IMR-90 (cell line): Measurements from ENCODE around the gene MAP2. TPM values are rescaled to one million over a fixed set of nuclear protein-coding genes. Genes with fewer than 3 reads are reported as not detected.

Source experiments
- ATAC-seq: fragments of 200-7000 bp; cut with Tn5 transposase; 2 replicates; pipeline ENCODE4 v1.9.1; 2020; ENCODE audit warnings: low read depth, mild to moderate bottlenecking, moderate library complexity
- BruUV-seq: library from RNA; stranded (reverse); fragments of 400-500 nt; replicated peaks from 2 replicates; lab custom pipeline; 2021; lab: Mats Ljungman, UMichigan
- CTCF ChIA-PET: fragments of 300-600 bp; formaldehyde crosslinking; extraction: SDS; loops from one replicate; lab custom pipeline; 2021; ENCODE audit warnings: antibody characterized with exemption; lab: Yijun Ruan, JAX
- POLR2A ChIA-PET: fragments of 300-600 bp; sonication (Branson Sonifier 250); formaldehyde crosslinking; loops from one replicate; lab custom pipeline; 2022; ENCODE audit warnings: antibody characterized with exemption; ENCODE audit not compliant: unreplicated experiment; lab: Charles Lee
- DNase-seq: peaks from one replicate; pipeline ENCODE4 v3.0.0; 2013
- H2AFZ ChIP-seq: replicated peaks from 2 replicates; pipeline ENCODE3; 2013; ENCODE audit warnings: low read length, mild to moderate bottlenecking; ENCODE audit not compliant: poor library complexity
- H2AK5ac ChIP-seq: 2 replicates; pipeline ENCODE4 v1.6.1; 2013; ENCODE audit warnings: low read depth, low read length, inconsistent platforms
- H2AK9ac ChIP-seq: replicated peaks from 2 replicates; pipeline ENCODE3; 2013; ENCODE audit warnings: mild to moderate bottlenecking, low read depth, low read length, moderate library complexity; ENCODE audit not compliant: poor library complexity
- H2BK120ac ChIP-seq: 2 replicates; pipeline ENCODE4 v1.6.1; 2013; ENCODE audit warnings: low read depth, low read length, inconsistent platforms
- H2BK15ac ChIP-seq: 3 replicates; pipeline ENCODE4 v1.6.1; 2013; ENCODE audit warnings: low read depth, low read length, inconsistent platforms
- H2BK20ac ChIP-seq: 2 replicates; pipeline ENCODE4 v1.6.1; 2013; ENCODE audit warnings: low read depth, mild to moderate bottlenecking, inconsistent platforms, low read length, moderate library complexity
- H2BK5ac ChIP-seq: 2 replicates; pipeline ENCODE4 v1.6.1; 2013; ENCODE audit warnings: mild to moderate bottlenecking, low read depth, low read length, inconsistent platforms; ENCODE audit not compliant: poor library complexity, severe bottlenecking
- H3K14ac ChIP-seq: replicated peaks from 2 replicates; pipeline ENCODE4 v1.6.1; 2013; ENCODE audit warnings: low read depth, low read length, inconsistent platforms
- H3K18ac ChIP-seq: 2 replicates; pipeline ENCODE4 v1.6.1; 2013; ENCODE audit warnings: low read depth, low read length, control low read depth
- H3K23ac ChIP-seq: 2 replicates; pipeline ENCODE4 v1.6.1; 2013; ENCODE audit warnings: low read depth, low read length, inconsistent platforms
- H3K27ac ChIP-seq: 2 replicates; pipeline ENCODE4 v1.5.1; 2013; ENCODE audit warnings: mild to moderate bottlenecking, control low read depth, low read length; ENCODE audit not compliant: insufficient read depth
- H3K27me3 ChIP-seq: 2 replicates; pipeline ENCODE4 v1.6.1; 2013; ENCODE audit warnings: low read length; ENCODE audit not compliant: control insufficient read depth, insufficient read depth
- H3K36me3 ChIP-seq: 2 replicates; pipeline ENCODE4 v1.6.1; 2013; ENCODE audit warnings: low read length, mixed read lengths; ENCODE audit not compliant: control insufficient read depth, insufficient read depth
- H3K4ac ChIP-seq: 2 replicates; pipeline ENCODE4 v1.6.1; 2013; ENCODE audit warnings: low read depth, low read length, inconsistent platforms
- H3K4me1 ChIP-seq: 2 replicates; pipeline ENCODE4 v1.6.1; 2013; ENCODE audit warnings: low read length, mixed read lengths; ENCODE audit not compliant: control insufficient read depth, insufficient read depth
- H3K4me2 ChIP-seq: 2 replicates; pipeline ENCODE4 v1.6.1; 2013; ENCODE audit warnings: low read depth, mild to moderate bottlenecking, control low read depth, low read length, moderate library complexity
- H3K4me3 ChIP-seq: 2 replicates; pipeline ENCODE4 v1.5.1; 2013; ENCODE audit warnings: low read depth, mild to moderate bottlenecking, control low read depth, low read length, moderate library complexity; ENCODE audit not compliant: insufficient read depth
- H3K56ac ChIP-seq: 2 replicates; pipeline ENCODE4 v1.6.1; 2013; ENCODE audit warnings: low read length, inconsistent platforms; ENCODE audit not compliant: insufficient read depth; ENCODE audit errors: extremely low read depth
- H3K79me1 ChIP-seq, 2 experiments: 2 replicates each; pipeline ENCODE4 v1.6.1; 2013; ENCODE audit warnings: low read length in 2 of 2, inconsistent platforms in 1 of 2, low read depth in 1 of 2
- H3K9ac ChIP-seq: 2 replicates; pipeline ENCODE4 v1.6.1; 2013; ENCODE audit warnings: low read depth, low read length, control low read depth
- H3K9me1 ChIP-seq: 2 replicates; pipeline ENCODE4 v1.6.1; 2013; ENCODE audit warnings: low read length, inconsistent platforms; ENCODE audit not compliant: insufficient read depth
- H3K9me3 ChIP-seq: 2 replicates; pipeline ENCODE4 v1.6.1; 2013; ENCODE audit warnings: low read length; ENCODE audit not compliant: control insufficient read depth, insufficient read depth
- H4K20me1 ChIP-seq: 2 replicates; pipeline ENCODE4 v1.6.1; 2013; ENCODE audit warnings: low read length, inconsistent platforms; ENCODE audit not compliant: insufficient read depth
- H4K5ac ChIP-seq: 2 replicates; pipeline ENCODE4 v1.6.1; 2013; ENCODE audit warnings: mild to moderate bottlenecking, low read depth, low read length, control low read depth
- H4K8ac ChIP-seq, 2 experiments: 2 replicates each; pipeline ENCODE4 v1.6.1; 2013; ENCODE audit warnings: low read depth in 2 of 2, low read length in 2 of 2, control low read depth in 1 of 2, inconsistent platforms in 1 of 2
- H4K91ac ChIP-seq: 2 replicates; pipeline ENCODE4 v1.6.1; 2013; ENCODE audit warnings: low read depth, low read length, inconsistent platforms; ENCODE audit not compliant: insufficient read depth
- BHLHE40 ChIP-seq: fragments of 150-350 bp; IDR thresholded peaks from 2 replicates; pipeline ENCODE4 v1.6.1; 2016; ENCODE audit warnings: mild to moderate bottlenecking, low read depth, low read length
- CEBPB ChIP-seq: IDR thresholded peaks from 2 replicates; pipeline ENCODE4 v1.6.1; 2012; ENCODE audit warnings: low read depth, low read length, improper control_type of control experiment
- CHD1 ChIP-seq: IDR thresholded peaks from 2 replicates; pipeline ENCODE4 v1.6.1; 2012; ENCODE audit warnings: low read depth, low read length, improper control_type of control experiment
- CTCF ChIP-seq: conservative IDR thresholded peaks from 2 replicates; pipeline ENCODE4 v1.5.1; 2012; ENCODE audit warnings: mild to moderate bottlenecking, low read depth, low read length, improper control_type of control experiment
- ELK1 ChIP-seq: fragments of 150-350 bp; IDR thresholded peaks from 2 replicates; pipeline ENCODE4 v1.6.1; 2016; ENCODE audit warnings: low read depth, mild to moderate bottlenecking, low read length, moderate library complexity, borderline replicate concordance
- FOS ChIP-seq: fragments of 150-350 bp; IDR thresholded peaks from 2 replicates; pipeline ENCODE4 v1.6.1; 2016; ENCODE audit warnings: low read depth, low read length
- MAFK ChIP-seq: IDR thresholded peaks from 2 replicates; pipeline ENCODE4 v1.6.1; 2012; ENCODE audit warnings: low read depth, low read length, improper control_type of control experiment
- MAZ ChIP-seq: IDR thresholded peaks from 2 replicates; pipeline ENCODE4 v1.6.1; 2012; ENCODE audit warnings: low read depth, mild to moderate bottlenecking, low read length, improper control_type of control experiment, moderate library complexity, borderline replicate concordance
- MXI1 ChIP-seq: IDR thresholded peaks from 2 replicates; pipeline ENCODE4 v1.6.1; 2012; ENCODE audit warnings: low read depth, mild to moderate bottlenecking, low read length, moderate library complexity, borderline replicate concordance
- NFE2L2 ChIP-seq: fragments of 150-350 bp; IDR thresholded peaks from 2 replicates; pipeline ENCODE4 v1.6.1; 2016; ENCODE audit warnings: low read depth, mild to moderate bottlenecking, low read length
- POLR2A ChIP-seq: IDR thresholded peaks from 2 replicates; pipeline ENCODE4 v1.6.1; 2012; ENCODE audit warnings: mild to moderate bottlenecking, low read depth, low read length
- RAD21 ChIP-seq: IDR thresholded peaks from 2 replicates; pipeline ENCODE4 v1.6.1; 2012; ENCODE audit warnings: low read length, improper control_type of control experiment
- RCOR1 ChIP-seq: IDR thresholded peaks from 2 replicates; pipeline ENCODE4 v1.6.1; 2012; ENCODE audit warnings: mild to moderate bottlenecking, low read length, improper control_type of control experiment; ENCODE audit not compliant: insufficient replicate concordance
- RFX5 ChIP-seq: IDR thresholded peaks from 2 replicates; pipeline ENCODE4 v1.8.0; 2012; ENCODE audit warnings: low read depth, mild to moderate bottlenecking, low read length, moderate library complexity
- SMC3 ChIP-seq: fragments of 150-350 bp; IDR thresholded peaks from 2 replicates; pipeline ENCODE4 v1.6.1; 2016; ENCODE audit warnings: low read depth, mild to moderate bottlenecking, antibody characterized with exemption, low read length, moderate library complexity
- USF2 ChIP-seq: fragments of 150-350 bp; IDR thresholded peaks from 2 replicates; pipeline ENCODE4 v1.6.1; 2017; ENCODE audit warnings: mild to moderate bottlenecking, antibody characterized with exemption, low read length, low read depth
- WGBS, 2 experiments: methylation state at CpG; one replicate each; pipeline versions ENCODE4 v1.1.5 to v1.1.7; 2013; ENCODE audit warnings: missing lambda C conversion rate in 2 of 2; ENCODE audit not compliant: insufficient read length in 1 of 2; ENCODE audit errors: extremely low coverage in 2 of 2; 5-methylcytosine and 5-hydroxymethylcytosine counted together
- dilution Hi-C: fragments of 300-500 bp; cut with HindIII; formaldehyde crosslinking; loops from one replicate; pipeline ENCODE4 v1.14.3; 2018; ENCODE audit warnings: low sequenced_read_pairs; ENCODE audit not compliant: unreplicated experiment
- in situ Hi-C: fragments of 300-500 bp; cut with MboI; formaldehyde crosslinking; loops from 3 replicates; pipeline ENCODE4 v1.14.3; 2019; ENCODE audit warnings: low sequenced_read_pairs, inconsistent platforms, mixed read lengths
- intact Hi-C: fragments of 100-400 bp; cut with micrococcal nuclease; formaldehyde crosslinking; loops from 2 replicates; pipeline ENCODE4 v1.10.0; 2022
- polyA plus RNA-seq, 3 experiments: library from polyadenylated mRNA; depleted of rRNA; stranded (reverse); fragments of >200 nt; gene quantifications; 2 replicates each; pipeline ENCODE4 v1.2.3, GENCODE V29; 2012; ENCODE audit warnings: low replicate concordance in 1 of 3
- total RNA-seq: library from RNA; depleted of rRNA; stranded (reverse); fragments of >200 nt; gene quantifications from 2 replicates; pipeline ENCODE4 v1.2.3, GENCODE V29; 2012

Gene MAP2
- total and polyA plus RNA-seq, 2 of the 4 experiments (the other 2 are of a cell fraction) = 0.29 to 0.36 TPM

- POLR2A ChIA-PET = no interaction called here
- no peak overlapping the region for H3K4me3 ChIP-seq
- H3K18ac ChIP-seq = no peak overlapping the region
Observed at GRCh38 chr2:209767316-209767715, 343.5 kb downstream of the MAP2 start.

More at GRCh38 chr2:209767316-209767715, 343.5 kb downstream of the MAP2 start:
- Histone ChIP-seq H4K91ac (no peak overlapping the region), H3K36me3 (no peaks in the 10 kb centered on the region), H3K27me3 (no peaks in the 10 kb centered on the region), H2BK5ac (no peak overlapping the region), H2AFZ (no peak overlapping the region), H2AK5ac (no peak overlapping the region), H3K56ac (no peak overlapping the region), H2BK15ac (no peak overlapping the region), H4K20me1 (no peaks in the 10 kb centered on the region), H3K79me1 (no peaks in the 10 kb centered on the region), H3K4me2 (no peak overlapping the region), H3K4ac (no peak overlapping the region), H3K23ac (no peak overlapping the region), H3K9me3 (peaks cover 7% of the 10 kb centered on the region; the same call in 1 of the 2 replicates), H3K4me1 (no peaks in the 10 kb centered on the region), H3K9ac (no peak overlapping the region), H3K27ac (no peak overlapping the region), H4K8ac (no peak overlapping the region), H3K9me1 (no peaks in the 10 kb centered on the region), H2AK9ac (no peak overlapping the region), H2BK20ac (no peak overlapping the region), H3K14ac (no peak overlapping the region), H2BK120ac (no peak overlapping the region), H4K5ac (no peak overlapping the region)
- BruUV-seq = no TSS peak
- dilution Hi-C loops (no loop called here), in situ Hi-C loops (no loop called here), intact Hi-C loops (no loop called here)
- WGBS, 2 experiments = no CpG with 5 or more reads among the region's 2 CpGs
- ATAC-seq (no peak), DNase-seq (no peak)
- TF ChIP-seq MAFK = no peak
- no peak for TF ChIP-seq BHLHE40
- TF ChIP-seq ELK1 = no peak
- TF ChIP-seq RCOR1 = no peak
- TF ChIP-seq CHD1 = no peak
- TF ChIP-seq POLR2A = no peak
- no peak for TF ChIP-seq RFX5
- TF ChIP-seq USF2 = no peak
- no peak for TF ChIP-seq CEBPB
- TF ChIP-seq CTCF = no peak
- no peak for TF ChIP-seq SMC3
- no peak for TF ChIP-seq FOS
- no peak for TF ChIP-seq MAZ
- no peak for TF ChIP-seq MXI1
- no peak for TF ChIP-seq RAD21
- no peak for TF ChIP-seq NFE2L2
- CTCF ChIA-PET = no interaction called here
